GM04504 (cell line): Measurements from ENCODE around the gene SMG6.
"Not testable (repeated sequence)": the region's sequence is repeated elsewhere in the genome, so short reads cannot be mapped to it uniquely, and the experiment has no call there.

Source experiments
- DNase-seq: peaks from one replicate; pipeline ENCODE4 v3.0.0-alpha.2; 2012; ENCODE audit warnings: low read depth

The SMG6 gene

DNA sequence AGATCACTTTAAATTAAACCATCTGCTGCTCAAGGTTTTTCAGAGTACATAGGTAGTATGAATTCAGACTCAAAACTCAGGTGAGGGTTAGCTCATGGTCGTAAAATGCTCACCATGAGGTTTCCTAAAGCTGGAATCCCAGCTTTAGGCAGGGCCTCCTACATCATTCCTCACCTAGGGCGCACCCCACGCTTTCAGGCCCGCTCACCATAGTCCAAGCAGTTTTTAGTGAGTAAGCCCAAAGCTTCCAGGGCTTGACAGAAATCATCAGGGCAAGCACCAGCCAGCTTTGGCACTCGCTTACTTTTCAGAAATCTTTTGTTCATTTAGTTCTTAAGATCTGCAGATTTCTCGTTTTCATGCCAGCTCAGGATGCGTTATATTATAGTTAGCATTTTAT lies 158.9 kb downstream of the SMG6 start:
- DNase-seq, result no peak

DNA sequence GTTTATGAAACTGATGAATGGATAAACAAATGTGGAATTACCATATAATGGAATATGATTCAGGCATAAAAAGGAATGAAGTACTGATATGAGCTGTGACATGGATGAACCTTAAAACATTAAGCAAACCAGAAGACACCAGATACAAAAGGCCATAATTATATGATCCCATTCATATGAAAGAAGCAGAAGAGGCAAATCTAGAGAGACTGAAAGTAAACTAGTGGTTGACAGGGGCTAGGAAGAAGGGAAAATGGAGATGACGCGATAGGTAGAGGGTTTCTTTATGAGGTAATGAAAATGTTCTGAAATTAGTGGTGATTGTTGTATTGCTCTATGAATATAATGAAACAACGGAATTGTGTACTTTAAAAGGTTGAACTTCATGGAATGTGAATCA lies 160.3 kb downstream of the SMG6 start:
- DNase-seq, result no peak

DNA sequence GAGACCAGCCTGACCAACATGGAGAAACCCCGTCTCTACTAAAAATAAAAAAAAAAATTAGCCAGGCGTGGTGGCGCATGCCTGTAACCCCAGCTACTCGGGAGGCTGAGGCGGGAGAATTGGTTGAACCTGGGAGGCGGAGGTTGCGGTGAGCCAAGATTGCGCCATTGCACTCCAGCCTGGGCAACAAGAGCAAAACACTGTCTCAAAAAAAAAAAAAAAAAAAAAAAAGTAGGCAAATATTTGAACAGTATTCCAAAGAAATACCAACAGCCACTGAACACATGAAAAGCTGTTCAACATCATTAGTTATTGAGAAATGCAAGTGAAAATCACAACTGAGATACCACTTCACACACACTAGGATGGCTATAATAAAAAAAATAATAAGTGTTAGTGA lies 160.9 kb downstream of the SMG6 start:
- not testable (repeated sequence) for DNase-seq

DNA sequence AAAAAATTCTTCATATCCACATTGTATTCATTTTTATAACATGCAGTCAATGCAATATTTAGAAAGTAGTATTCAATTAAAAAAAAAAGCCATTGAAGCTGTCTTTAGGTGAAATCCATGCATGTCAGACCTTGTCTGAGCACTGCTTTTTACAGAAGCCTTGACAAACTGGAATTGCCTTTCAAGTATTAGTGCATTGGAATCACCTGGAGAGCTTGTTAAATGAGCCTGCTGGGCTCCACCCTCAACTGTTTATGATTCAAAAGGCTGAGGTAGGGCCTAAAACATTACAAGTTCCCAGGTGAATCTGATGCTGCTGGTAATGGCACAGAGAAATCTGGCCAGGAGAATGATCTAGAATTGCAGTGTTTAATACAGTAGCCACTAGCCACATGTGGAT lies 162.9 kb downstream of the SMG6 start:
- DNase-seq, result no peak

DNA sequence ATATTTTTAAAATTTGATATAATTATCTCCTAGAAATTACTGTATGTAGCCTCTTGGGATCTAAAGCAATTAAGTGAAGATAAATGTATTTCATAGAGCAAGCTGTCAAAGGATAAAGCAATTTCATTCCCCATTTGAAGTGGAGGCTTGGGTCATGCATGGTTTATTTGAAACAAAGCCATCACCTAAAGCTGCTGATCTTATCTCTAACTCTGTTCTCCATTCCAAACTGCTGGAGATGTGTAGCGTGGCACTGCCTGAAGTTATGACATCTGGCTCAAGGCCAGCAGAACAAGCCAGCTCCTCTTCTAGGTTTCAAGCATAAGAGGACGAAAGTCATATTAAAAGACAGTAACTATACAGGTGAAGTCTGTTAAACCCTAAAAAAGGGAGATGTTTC lies 164.8 kb downstream of the SMG6 start:
- peak; percentile 67 for DNase-seq

DNA sequence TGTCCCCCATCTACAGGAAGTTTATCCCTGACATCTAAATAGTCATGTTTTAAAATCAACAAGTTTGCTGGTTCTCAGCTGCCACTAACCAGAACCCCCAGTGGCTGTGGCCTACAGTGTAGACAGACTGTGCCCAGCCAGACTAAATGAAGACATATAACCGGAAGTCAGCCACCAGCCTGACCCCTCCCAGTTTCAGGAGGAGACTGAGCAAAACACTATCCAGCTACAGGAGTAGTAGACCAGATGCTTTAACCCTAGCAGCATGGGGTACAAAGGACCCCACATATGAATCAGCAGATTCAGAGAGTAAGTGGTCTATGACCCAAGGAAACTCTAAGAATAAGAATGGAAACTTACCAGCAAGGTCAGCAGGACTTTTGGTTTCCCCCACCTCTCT lies 165.3 kb downstream of the SMG6 start:
- DNase-seq, result no peak

DNA sequence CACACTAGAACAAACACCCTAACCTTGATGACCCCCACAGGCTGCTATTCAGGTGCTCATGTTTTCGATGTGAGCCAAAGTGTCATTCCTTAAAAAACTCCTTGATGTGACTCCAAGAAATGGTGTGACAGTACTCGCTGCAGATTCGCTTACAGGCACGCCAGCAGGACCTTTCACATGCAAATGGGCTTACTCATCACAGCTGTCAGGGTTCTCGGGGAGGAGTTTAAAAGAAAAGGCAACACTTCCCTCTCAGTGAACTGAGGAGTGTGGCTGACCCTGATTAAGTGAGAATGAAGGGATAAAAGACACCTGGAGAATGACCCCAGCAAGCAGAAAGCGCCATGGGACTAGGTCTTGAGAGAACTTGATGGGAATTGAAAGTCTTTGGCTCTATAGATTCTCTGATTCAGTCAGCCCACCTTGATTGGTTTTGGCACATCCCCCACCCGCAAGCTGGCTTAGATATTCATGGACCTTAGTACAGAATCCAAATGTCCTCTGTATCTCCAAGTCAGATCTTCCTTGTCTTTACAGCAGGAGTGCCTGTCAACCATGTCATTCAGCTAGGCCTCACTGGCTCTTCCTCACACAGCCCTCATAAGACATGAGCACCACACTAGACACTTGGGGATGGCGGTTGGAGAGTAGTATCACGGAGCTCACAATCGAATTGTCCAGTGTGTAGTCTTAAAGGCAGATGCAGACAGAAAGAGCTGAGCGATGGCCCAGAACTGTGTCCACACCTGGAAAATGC lies 166.1 kb downstream of the SMG6 start:
- peak; percentile 74 for DNase-seq

DNA sequence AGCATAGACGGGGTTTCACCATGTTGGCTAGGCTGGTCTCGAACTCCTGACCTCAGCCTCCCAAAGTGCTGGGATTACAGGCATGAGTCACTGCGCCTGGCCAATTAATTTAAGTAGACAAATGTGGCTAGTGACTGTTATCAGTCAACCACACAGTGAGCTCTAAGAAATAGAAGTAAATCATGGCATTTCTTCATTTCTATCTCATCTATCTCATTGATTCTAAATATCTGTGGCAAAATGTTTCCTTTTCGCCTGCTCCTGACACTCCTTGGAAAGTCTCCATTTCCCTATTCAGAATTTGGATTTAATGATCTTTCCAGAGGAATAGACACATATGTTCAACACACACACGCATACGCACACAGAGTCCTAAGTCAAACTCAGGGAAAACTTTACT lies 167.3 kb downstream of the SMG6 start:
- DNase-seq, result no peak

DNA sequence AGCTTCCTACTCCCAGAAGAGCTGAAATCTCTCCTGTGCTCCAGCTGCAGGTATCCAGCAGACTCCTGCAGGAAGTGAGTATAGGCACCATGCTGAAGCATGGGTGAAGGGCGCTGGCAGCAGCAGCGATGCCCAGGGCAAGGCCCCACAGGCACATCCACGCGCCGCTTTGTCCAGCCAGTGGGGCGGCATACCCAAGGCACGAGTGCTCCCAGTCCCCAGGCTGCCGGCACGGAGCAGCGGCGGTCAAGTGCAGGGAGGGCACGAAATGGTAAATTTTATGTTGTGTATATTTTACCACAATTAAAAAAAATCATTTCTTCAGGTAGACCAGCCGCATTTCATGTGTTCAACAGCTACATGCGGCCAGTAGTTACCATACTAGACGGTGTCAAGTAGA lies 175.6 kb downstream of the SMG6 start:
- no peak for DNase-seq

DNA sequence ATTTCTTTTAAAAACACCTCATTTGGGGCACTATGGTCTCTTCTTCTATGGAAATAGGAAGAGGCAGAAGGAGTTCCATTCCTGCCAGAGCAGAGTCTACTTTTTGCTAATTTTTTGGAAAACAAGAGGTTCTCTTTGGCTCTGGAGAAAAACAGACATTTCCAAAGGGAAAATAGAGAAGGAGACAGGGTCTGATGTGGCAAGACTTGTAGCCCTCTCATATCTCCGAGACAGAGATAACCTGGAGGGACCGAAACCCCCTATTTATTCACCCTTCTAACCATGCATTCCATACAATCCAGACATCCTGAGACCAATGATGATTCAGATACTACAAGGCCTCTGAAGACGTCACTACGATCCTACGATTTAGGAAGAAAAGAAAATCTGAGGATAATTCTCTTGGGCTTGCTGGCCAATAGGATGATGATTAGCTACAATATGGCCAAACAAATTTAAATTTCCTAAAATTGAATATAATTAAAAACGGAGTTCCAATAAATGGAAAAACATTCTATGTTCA lies 178.5 kb downstream of the SMG6 start:
- no peak for DNase-seq

DNA sequence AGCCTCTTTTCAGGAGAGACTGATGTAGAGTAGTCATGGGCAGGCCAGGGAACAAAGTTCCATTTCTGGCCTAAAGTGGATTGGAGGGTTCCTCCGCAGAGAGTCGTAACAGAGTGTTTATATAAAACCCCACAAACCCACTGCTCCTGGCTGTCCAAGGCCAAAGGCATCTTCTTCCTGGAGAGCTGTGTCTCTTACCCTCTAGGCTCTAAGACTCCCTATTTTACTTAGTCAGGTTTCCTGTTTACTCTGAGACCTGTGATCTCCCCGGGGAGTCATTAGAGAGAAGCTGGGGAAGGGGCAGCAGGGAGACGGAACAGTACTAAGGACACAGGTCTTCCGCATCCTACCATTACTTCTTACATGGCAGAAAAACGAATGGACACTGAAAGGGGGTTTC lies 179.2 kb downstream of the SMG6 start:
- no peak for DNase-seq

DNA sequence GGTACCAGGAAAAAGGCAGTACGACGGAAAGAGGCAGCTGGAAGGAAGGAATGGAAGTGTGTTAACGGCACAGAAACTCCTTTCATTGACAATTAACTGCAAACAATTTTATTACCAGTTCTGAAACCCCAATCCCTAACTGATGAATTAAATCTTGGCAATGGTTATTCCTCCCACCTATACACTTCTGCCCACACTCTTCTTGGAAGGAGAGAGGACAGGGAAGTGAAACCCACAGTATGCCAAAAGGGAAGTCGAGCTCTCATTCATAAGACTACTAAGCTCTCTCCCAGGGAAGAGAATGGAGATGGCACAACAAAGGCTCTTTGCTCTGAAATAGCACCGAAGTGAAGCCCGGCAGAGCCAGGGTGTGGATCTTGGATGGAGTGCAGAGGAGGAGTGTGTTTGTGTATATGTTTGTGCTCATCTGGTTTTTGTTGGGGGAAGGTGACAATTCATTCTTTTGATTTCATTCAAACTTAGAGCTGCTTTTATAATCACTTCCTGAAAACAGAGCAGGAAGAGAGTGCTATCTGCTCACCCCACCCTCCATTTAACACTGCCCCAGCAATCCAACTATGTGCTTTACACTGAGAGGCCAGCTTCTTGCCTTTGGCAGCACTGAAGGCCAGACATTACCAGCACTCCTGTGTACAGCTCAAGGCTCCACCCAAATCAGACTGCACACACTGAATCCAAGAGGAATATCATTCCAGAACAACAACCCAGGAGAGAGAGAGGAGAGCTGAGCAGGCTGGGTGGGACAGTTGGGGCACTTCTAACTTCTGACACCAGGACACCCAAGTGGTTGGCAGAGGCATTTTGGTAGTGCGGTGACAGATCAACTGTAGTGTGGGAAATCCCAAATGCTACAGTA lies 180.0 kb downstream of the SMG6 start:
- DNase-seq, result no peak

DNA sequence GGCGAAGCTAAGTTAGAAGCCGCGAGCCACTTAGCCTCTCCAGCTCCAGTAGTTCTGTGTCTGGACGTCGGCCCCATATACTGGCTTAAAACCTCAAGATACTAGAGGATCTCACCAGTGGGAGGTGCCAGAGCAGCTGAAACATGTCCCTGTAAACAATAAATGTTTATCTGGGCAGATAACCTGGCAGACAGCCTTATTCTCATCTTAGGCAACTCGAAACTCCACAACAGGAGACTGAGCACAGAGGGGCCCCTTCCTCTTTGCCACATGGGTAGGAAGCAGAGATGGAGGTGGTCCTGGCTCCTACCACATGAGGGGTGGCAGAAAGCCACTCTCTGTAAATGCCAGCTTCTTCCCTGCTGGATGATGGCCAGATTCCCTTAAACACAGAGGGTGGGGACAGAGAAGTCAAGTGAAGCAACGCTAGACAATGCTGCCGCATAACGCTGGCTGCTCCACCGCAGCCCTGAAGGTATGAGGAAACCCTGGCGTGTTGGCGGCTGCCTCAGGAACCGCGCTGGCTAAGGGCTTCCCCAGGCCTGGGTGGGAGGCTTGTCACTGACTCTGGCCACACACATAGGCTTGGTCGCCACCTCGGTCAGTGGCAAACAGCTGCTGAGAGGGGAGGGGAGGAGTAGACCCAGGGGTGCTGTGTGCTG lies 180.8 kb downstream of the SMG6 start:
- DNase-seq, result no peak

DNA sequence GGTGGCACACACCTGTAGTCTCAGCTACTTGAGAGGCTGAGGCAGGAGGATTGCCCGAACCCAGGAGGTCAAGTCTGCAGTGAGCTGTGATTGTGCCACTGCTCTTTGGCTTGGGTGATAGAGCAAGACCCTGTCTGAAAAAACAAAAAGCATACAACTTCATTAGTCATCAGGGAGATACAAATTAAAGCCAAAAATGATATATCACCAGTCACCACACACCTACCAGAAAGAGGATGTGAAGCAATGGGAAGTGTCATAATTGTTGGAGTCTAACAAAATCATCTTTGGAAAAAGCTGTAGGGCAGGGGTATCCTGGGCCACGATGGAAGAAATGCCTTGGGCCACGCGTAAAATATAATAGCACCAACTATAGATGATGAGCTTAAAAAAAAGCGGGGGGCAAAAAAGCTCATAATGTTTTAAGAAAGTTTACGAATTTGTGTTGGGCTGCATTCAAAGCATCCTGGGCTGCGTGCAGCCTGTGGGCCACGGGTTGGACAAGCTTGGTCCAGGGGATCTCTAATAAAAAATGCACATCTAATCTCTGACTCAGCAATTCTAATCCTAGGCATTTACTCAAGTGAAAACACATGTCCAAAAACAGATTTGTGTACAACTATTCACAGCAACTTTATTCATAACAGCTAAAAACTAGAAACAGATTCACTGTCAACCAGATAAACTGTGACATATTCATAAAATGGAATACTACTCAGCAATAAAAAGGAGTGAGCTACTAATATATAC lies 182.8 kb downstream of the SMG6 start:
- peak; percentile 75 for DNase-seq

DNA sequence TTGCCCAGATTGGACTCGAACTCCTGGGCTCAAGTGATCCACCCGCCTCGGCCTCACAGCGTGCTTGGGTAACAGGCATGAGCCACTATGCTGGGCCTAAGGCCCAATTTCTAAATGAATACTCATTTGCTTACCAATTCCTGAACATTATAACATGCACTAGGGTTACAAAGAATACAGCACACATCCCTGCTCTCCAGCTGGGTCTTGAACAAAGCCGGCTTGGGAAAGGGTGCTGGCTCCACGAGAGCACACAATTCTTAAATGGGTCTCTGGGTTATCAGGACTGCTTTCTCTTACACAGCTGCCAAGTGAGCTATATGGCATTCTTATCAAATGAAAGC lies 190.3 kb downstream of the SMG6 start:
- no peak for DNase-seq

DNA sequence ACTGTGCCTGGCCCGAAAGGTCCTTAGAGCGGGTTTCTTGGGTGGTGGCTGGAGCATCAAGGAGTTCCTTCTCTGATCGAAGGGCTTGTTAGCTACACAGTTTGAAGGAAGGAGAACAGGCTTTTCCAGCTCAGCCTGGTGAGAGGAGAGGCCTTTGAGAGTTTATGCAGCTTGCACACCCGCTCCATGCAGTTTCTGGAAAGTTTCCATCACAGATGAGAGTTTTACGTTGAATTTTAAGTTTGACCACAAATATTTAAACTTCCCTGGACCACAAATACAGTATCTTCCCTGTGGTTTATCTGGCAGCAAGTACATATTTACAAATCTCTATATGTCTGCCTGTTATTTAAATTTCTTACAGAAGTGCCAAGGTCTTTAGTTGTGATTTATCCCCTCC lies 191.9 kb downstream of the SMG6 start:
- DNase-seq, result no peak

DNA sequence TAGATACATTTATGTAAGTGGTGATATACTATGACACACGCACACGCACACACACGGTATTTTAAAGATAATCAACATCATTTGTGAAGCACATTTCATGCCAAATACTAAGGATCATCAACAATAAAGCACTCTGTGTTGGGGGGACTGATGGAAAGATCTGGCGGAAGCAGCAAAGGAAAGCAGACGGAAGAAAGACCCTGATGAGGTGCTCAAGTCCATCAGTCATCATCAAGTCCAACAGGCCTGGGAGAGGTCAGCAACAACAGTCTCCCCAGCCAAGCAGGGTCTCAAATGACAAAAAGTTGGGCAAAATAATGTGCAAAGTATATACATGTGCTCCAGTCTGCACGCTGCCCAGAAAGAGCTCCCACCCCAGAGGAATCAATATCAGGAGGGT lies 193.1 kb downstream of the SMG6 start:
- no peak for DNase-seq

DNA sequence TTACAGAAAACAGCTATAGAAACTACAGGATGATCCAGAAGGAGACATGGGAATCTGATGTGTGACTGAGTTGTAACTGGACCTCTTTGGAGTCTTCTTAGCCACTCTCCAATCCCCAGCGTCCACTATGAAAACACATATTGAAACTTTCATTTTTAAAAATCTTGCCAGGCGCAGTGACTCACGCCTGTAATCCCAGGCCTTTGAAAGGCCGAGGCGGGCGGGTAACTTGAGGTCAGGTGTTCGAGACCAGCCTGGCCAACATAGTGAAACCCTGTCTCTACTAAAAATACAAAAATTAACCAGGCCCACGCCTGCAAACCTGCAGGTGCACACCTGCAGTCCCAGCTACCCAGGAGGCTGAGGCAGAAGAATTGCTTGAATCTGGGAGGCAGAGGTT lies 195.4 kb downstream of the SMG6 start:
- DNase-seq, result no peak

DNA sequence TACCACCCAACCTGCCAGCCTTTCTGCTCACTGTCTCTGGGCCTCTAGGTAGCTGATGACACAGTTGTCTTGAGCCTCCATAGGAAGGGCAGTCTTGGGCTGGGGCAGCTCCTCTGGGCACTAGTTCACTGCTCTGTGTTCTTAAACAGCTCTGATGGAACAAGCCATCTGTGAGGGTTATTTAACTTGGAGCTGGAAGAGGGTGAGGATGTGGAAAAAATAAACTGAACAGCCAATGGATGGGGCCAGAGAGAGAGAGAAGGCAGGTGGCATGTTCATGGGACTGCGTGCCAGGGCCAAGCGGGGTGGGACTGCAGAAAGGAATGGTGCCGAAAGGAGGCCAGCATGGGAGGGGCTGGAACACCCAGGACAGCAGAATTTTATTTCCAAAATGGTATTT lies 196.1 kb downstream of the SMG6 start:
- no peak for DNase-seq

DNA sequence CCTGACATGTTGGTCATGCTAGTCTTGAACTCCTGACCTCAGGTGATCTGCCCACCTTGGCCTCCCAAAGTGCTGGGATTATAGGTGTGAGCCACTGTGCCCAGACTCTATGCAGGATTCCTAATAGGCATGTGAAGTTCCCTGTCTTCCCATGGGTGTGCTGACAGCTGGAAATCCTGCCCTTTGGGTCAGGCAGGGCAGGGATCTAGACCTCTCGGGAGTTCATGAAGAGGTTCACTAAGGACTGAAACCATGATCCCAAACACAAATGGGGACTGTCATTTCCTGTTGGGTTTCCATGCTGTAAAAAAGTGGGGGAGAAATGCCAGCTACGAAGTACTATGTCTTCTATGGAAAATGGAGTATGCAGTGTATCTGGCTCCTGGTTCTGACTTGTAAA lies 196.5 kb downstream of the SMG6 start:
- no peak for DNase-seq

DNA sequence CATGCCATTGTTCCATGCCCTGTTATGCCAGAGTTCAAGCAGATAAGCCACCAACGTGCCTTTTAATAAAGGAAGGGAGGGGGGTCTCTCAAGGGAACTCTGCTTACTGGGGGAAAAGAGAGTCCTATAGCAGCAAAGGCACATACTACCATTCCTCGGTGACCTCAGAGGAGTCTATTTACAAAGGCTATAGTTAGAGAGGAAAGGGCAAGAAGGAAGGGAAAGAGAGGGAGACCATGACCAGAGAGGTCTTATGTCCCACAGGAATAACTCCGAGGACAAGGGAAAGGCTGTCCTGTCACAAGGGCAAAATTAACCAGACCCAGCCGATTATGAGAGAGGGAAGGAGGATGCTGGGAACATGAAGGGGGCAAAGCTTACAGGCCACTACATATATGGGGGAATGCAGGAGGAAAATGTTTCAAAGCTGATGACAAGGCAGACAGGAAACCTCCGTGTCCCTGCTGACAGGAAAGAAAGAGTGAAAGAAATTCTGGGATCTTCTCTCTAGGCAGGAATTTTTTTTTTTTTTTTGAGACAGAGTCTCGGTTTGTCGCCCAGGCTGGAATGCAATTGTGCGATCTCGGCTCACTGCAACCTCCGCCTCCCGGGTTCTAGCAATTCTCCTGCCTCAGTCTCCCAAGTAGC lies 197.2 kb downstream of the SMG6 start:
- DNase-seq, result no peak

DNA sequence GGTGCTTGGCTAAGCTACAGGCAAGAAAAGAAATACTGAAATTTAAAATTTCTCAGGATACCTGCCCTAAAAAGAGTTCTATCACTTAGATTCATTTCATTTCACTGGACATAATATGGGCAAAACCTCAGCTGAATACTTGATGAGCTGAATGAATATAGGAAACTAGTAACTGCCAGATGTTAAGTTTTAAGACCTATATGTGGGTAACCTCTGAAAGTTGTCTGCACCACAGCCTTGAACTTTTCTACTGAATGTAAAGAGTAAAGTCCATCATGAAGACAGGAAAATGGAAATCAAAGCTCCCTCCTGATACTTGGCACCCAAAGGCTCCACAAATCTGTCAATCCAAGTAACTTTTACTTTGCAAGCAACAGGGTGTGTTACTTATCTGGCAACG lies 197.9 kb downstream of the SMG6 start:
- no peak for DNase-seq
